NCI-H510A treated with DMSO at 0.1 percent for 48 hours (cell line): ENCODE results near the gene CIPC.

Experiments
- DNase-seq: peaks from one replicate; lab custom pipeline; 2025; lab: John Stamatoyannopoulos, UW

Gene CIPC

DNA sequence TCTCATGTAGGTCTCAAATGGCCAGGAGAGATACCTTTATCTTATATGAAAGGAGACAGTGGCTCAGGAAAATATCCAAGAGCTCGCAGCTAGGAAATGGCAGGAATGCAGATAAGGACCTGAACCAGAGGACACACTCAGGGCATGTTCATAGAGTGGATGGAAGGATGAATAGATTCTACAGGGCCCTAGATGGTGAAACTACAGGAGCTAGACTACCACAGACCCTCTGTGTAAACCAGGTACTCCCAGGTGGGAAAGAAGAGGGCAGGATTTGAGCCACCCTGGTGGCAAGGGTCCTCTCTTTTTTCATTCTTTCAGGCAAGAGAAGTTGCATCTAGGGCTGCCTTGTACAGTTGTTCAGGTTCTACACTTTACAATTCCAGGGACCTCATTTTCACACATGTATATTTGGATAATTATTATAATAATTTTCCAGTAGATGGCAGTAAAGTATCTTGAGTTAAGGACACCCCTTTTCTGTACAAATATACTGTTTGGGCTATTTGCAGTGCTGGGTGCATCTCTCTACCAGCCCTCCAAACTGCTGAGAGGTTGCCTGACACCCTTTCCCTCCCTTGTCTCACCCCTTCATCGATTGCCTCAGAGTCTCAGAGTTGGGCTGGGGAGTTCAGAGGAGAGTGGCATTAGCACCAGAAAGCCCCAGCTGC lies 54.0 kb downstream of the CIPC start:
- peak; percentile 78 for DNase-seq

DNA sequence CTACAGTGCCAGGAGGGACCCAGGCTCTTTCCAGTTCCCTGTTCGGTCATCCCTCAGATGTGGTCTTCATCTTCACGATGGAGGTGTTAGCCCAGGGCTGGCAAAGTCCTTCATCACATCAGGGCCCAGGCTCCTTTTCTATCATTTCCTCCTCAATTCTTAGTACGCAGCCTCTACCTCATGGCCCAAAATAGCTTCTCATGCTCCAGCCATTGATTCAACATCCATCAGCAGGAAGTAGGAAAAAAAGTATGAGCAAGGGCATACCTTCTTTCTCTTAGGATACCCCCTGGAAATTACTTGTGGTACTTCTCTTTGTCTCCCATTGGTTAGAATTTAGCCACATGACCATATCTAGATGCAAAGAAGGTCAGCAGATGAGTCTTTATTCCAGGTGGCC lies 55.7 kb downstream of the CIPC start:
- no peak for DNase-seq

DNA sequence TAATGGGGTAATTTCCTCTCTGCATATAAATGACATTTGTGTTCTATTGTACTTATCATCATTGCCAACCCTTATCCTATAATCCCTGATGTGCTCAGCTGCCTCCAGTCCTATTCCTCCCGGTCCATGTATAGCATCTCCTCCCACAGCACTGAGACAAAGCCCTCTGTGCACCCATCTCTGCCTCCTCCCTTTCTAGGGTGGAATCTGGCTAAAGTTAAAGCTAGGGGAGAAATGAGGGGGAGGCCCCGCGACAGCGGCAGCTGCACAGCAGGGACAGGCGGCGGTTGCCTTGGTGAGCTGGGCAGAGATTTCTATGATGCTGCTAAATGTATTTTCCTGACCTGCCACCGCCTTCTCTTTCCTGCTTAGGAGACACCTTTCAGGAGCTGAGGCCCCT lies 56.4 kb downstream of the CIPC start:
- DNase-seq, result no peak

DNA sequence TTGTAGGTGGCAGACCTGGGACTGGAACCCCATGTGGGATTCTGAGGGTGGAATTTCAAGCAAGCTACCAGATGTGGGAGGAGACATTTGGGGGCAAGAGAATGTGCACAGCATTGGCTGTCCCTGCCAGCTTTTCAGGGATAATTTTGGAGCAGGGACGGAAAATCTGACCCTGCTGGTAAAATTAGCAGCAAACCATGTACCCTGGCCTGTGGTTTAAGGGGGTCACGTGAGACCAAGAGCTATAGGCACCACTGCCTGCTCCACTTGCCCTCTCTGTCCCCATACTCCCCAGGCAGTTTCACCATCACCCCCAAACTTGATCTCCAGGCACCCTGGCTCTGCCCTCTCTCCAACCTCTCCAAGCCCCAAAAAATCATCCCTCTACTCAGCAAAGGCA lies 57.0 kb downstream of the CIPC start:
- DNase-seq, result no peak

DNA sequence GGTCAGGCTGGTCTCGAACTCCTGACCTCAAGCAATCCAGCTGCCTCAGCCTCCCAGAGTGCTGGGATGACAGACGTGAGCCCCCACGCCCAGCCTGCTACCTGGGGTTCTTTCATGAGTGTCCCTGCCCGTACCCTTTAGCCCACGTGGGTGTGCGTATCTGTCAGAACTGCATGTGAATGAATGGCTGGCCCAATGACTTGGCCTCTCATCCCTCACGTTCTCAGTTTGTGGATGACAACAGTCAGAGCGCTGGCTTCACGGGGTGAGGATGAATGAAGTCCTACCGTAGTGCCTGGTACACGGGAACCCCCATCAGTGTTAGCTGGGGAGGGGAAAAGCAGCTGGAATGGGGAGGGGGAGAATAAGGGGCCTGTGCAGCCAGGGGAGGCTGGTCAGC lies 59.7 kb downstream of the CIPC start:
- DNase-seq, result no peak

DNA sequence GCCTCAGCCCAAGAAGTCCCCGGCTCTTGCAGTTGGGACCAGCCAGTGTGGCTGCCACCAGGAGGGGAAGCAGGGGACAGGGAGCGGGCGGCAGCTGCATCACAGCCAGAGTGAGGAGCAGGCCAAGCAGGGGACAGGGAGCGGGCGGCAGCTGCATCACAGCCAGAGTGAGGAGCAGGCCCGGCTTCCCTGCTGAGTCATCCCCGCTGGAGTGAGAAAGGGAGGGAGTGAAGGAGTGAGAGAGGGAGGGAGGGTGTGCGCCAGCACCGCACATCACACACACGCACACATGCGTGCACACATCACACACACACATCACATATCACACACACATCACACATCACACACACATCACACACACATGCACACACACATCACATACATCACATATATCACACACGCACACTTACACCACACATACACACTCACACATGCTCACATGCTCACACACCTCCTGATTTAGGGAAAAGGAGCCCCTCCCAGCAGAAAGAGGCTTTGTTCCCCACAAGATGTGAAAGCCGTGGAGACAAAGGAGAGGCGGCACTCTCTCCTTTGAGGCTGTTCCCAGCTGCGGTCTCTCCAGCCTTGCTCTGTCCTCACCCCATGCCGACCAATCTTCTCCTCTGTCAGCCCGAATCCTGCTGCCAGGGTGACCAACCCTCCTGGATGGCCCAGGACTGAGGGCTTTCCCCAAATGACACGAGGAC lies 60.3 kb downstream of the CIPC start:
- peak; percentile 65 for DNase-seq

DNA sequence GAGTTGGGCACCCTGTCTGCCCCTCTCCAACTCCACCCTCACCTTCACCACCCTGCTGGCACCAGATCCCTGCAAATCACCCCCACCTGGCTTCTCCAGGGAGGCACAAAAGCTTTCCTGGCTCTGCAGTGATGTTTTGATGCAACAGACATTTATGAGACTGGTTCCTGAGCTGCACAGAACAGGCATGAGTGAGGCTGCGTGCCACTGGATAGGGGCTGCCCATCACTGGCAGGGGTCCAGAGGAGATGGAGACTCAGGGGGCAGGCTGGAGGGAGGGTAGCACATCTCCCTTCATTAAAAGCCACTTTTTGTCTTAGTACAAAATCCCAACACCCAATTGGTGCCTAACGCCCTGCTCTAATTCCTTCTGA lies 60.8 kb downstream of the CIPC start:
- DNase-seq, result no peak

DNA sequence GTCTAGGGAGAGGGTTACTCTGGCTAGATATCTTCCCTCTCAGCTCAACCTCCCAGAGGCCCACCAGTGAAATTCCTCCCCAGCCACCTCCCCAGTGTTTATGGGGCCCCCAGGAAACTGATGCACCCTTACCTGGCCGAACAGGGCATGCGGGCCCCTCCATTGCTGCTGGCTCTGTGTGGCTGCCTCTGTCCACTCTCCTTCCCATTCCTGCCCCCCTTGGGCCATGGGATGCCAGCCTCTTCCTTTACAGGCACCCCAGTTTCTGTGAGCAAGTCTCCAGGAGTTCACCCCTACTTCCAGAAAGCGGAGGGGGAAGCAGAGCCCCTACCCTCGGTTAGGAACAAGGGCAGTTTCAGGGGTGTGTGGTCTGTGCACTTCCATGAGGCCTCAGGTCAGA lies 63.0 kb downstream of the CIPC start:
- no peak for DNase-seq
